ENCODE results near the gene TMEM235. TPM values are rescaled to one million over a fixed set of nuclear protein-coding genes. Genes with fewer than 3 reads are reported as not detected.
A peak's percentile ranks its signal among the peaks of the same experiment; 100 is the strongest.

The TMEM235 gene
- total RNA-seq, 1 donor from 2014 or later = not detected

DNA sequence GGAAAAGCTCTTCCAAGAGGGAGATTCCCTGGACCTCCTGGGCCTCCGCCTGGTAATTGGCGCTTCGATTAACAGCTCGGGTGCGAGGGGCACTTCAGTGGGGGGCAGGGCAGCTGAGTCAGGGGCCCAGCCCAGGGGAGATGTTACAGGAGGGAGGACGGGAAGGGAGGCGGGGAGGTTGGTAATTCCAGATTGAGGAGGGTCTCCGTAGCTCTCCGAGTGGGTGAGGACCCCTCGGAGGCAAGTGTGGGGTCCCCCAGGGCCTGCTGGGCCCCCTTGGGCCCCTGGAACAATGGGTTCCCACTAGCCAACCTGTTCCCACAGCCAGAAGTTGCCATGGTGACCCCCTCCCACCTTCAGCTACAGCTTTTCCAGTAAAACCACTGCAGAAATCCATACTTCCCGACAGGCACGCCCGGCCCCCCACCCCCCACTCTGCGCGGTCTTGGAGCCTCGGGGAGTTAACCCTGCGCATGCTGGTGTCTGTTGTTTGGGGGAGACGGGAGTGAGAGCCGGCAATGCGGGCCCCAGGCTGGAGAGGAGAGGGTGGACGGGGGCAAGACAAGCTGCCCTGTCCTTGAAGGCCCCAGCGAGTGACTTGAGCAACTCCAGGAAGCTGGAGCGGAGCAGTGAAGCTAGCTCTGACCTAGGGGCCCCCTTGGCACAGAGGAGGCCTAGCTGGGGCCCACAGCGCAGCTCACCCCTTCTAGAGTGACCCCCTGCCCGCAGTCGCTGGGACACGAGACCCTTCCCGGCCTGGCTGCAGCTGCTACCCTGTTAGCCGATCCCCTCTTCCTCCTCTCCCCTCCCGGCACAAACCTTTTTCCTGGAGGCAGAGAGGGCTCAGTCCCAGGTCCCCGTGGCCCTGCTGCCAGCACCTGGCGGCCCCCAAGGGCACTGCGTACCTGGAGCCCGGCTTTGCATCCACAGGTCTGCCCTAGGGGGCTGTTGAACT is 37.8 kb downstream of the TMEM235 start:
- no peak for DNase-seq (ENCODE audit: low read depth)
- no peak overlapping the region for H3K4me3 ChIP-seq (ENCODE audit: low read depth, low read length)
- TF ChIP-seq, protein P1, sequence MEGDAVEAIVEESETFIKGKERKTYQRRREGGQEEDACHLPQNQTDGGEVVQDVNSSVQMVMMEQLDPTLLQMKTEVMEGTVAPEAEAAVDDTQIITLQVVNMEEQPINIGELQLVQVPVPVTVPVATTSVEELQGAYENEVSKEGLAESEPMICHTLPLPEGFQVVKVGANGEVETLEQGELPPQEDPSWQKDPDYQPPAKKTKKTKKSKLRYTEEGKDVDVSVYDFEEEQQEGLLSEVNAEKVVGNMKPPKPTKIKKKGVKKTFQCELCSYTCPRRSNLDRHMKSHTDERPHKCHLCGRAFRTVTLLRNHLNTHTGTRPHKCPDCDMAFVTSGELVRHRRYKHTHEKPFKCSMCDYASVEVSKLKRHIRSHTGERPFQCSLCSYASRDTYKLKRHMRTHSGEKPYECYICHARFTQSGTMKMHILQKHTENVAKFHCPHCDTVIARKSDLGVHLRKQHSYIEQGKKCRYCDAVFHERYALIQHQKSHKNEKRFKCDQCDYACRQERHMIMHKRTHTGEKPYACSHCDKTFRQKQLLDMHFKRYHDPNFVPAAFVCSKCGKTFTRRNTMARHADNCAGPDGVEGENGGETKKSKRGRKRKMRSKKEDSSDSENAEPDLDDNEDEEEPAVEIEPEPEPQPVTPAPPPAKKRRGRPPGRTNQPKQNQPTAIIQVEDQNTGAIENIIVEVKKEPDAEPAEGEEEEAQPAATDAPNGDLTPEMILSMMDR (conservative IDR thresholded peaks at IDR 0.05; ENCODE audit: low read depth, low read length) = no peak

DNA sequence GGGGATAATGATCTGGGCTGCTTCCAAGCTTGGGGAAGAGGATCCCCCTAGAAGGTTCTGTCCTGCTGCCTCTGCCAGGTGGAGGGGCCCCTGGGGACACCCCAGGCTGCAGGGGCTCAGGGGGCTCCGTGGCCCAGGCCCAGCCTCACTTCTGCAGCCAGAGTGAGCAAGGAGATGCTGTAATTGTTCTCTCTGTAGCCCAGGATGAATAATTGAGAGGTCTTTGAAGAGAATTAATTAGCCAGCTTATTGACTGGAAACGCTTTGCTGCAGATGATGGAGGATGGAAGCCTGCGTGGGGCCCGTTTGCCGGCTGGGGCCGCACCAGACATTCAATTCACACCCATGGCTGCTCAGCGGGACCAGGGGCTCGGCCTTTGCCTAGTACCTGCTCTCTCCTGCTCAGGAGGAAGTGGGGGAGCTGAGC is 38.5 kb downstream of the TMEM235 start:
- TF ChIP-seq, protein P1 (conservative IDR thresholded peaks at IDR 0.05; ENCODE audit: low read depth, low read length) = no peak
- no peak for DNase-seq (ENCODE audit: low read depth)
- no peak overlapping the region for H3K4me3 ChIP-seq (ENCODE audit: low read depth, low read length)

DNA sequence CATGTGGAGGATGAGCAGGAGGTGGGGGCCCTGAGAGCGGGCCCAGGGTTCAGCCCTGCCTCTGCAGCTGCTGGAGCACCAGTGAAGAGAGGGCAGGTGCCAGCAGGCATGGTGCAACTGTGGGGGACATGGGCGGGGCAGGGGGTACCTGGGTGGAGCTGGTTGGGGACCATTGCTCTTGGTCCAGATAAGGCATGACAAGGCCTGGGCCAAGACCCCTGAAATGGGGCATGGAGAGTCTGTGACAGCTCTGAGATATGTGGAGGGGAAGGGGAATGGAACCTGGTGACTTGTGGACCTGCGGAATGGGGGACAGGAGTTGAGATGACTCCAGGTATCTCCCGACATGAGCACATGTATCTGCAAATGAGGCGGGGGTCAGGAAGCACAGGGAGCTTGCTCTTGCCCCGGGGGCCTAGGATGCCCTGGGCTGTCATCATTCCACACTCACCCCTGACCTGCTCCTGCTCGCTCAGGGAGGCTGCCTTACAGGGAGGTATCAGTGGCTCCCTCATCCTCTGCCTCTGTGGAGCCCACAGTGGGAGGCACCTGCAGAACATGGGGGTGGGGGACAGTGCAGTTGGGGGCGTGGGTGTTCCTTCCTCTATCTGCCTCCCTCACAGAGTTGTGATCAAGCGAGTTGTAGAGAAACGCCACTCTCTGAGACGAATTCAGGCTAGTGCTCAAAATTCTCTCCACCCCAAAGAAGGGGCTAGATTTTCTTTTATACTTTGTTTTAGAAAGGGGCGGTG is 40.2 kb downstream of the TMEM235 start:
- no peak for DNase-seq (ENCODE audit: low read depth)
- TF ChIP-seq, protein P1 (conservative IDR thresholded peaks at IDR 0.05; ENCODE audit: low read depth, low read length) = no peak
- no peak overlapping the region for H3K4me3 ChIP-seq (ENCODE audit: low read depth, low read length)

DNA sequence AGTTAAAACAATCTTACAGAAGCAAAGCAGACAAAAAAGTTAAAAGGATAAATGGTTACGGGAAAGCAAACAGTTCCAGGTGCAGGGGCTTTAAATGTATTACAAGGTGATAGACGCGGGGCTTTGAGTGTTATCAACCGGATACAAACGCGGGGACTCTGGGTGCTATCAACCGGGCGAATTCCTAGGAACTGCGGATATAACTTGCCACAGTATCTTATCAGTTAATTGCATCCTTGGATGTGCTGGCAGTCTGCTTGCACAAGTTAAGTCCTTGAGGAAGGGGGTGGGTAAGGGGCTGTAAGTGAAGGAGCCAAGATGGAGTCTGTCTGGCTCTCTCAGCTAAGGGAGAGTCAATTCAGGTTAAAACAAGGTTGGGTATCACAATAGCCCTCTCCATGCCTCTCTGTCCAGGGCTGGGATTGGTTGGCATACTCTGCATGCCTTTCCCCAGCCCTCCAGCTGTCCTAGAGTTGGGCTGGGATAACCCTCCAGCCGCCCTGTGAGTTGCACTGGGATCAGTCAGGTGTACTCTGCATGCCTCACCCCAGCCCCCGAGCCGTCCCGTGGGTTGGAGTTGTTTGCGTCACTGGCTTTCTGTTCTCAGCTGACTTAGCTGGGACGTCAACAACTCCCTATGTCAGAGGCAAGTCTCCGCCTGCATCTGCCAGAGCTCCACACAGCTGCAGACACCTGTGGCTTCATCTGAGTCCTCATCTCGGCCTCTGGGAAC is 40.9 kb downstream of the TMEM235 start:
- TF ChIP-seq, protein P1 (conservative IDR thresholded peaks at IDR 0.05; ENCODE audit: low read depth, low read length) = no peak
- peak overlapping the region; percentile 41 for H3K4me3 ChIP-seq (ENCODE audit: low read depth, low read length)
- peak; percentile 71 for DNase-seq (ENCODE audit: low read depth)

DNA sequence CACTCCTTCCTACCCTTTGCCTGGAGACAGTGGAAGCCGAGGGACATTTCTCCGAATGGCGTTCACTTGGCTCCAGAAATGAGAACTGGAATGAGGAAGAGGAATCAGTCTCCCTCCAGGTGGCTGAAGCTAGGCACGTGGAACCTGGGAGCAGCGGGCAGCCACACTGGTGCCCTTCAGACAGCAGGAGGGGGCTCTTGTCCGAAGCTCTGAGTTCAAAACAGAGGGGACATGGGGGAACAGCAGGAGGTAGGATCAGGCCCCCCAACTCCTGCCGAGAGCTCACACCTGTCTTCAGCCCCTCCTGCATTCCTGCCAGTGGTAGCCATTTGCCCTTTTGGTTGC is 41.5 kb downstream of the TMEM235 start:
- TF ChIP-seq, protein P1 (conservative IDR thresholded peaks at IDR 0.05; ENCODE audit: low read depth, low read length) = no peak
- H3K4me3 ChIP-seq (ENCODE audit: low read depth, low read length) = peak overlapping the region; percentile 41
- no peak for DNase-seq (ENCODE audit: low read depth)

DNA sequence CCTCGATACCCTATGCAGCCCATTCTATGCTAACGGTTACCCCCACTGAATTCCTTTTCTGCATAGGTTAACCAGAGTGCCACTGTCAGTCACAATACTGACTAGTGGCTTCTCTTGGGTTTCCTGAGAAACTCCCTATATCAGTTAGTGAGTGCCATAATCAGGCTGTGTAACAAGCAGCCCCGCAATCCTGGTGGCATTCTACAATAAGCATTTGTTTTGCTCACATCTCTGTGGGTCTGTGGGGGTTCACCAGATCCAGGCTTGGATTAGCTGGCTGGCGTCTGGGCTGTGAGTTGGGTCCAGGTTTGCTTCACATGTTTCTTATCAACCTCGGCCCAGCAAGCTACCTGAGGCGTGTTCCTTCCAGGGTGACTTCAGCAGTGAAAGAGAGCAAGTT is 42.4 kb downstream of the TMEM235 start:
- H3K4me3 ChIP-seq (ENCODE audit: low read depth, low read length) = no peak overlapping the region
- TF ChIP-seq, protein P1 (conservative IDR thresholded peaks at IDR 0.05; ENCODE audit: low read depth, low read length) = no peak
- DNase-seq (ENCODE audit: low read depth) = no peak

Measured in epithelial cell of proximal tubule (primary cell).